DMS79 treated with DMSO at 0.1 percent for 48 hours (cell line): ENCODE results near the gene SLC35F3.
"Not testable (repeated sequence)": the region's sequence is repeated elsewhere in the genome, so short reads cannot be mapped to it uniquely, and the experiment has no call there.

Experiments
- DNase-seq: peaks from one replicate; lab custom pipeline; 2025; lab: John Stamatoyannopoulos, UW

Gene SLC35F3

DNA sequence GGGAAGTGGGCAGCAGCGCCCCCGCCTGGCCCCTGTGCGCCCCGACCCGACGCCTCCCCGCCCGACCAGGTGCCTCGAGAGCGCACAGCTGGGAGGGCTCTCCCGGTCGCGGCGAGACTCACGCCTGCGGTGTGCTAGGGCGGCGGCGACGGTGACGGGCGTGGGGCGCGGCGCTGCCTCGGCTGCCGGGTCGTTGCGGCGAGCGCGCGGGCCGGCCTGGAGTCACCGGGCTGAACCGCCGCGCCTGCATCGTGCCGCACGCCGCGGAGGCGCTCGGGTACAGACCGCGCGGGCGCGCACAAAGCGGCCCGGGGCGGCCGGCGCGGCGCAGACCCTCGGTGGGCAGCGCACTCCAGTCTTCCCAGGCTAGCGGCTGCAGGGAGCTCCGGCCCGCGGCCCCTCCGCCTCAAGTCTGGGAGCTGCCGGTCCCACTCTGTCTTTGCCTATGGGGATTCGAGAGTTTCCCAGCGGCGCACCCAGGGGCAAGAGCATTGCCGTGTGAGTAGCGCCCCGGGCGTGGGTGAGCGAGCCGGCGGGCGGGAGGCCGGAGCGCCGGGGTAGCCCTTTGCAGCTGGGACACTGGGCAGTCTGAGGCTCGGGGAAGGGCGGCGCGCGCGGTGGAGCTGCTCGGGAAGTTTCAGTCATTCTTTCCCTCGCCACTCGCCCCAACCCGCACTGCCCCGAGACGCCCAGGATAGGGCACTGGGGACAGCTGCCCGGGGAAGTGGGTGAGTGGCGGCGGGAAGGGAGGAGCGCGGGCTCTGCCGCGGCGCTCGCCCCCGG lies at the start of gene SLC35F3:
Gene SLC35F3 (plus strand): TSS at position 44 of the 783 bp plus-strand sequence.
- peak; percentile 22 for DNase-seq

DNA sequence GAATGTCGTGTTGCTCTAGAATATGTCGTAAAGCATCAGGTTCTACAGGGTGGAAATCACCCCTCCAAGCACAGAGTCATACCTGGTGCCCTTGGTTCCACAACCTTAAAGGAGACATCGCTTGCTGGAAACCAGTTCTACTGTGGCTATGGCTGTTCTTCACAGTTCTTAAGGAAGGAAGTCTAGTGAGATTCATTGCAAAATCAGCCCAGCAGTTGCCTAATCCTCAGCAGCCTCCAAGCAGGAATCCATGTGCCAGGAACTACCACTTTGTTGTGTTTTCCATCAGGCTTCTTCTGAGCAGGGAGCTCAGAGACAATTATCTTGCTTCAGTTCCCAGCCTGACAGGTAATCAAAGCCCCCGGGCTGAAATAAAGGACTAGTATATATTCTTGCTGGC lies 45.0 kb upstream of the SLC35F3 start:
- no peak for DNase-seq

DNA sequence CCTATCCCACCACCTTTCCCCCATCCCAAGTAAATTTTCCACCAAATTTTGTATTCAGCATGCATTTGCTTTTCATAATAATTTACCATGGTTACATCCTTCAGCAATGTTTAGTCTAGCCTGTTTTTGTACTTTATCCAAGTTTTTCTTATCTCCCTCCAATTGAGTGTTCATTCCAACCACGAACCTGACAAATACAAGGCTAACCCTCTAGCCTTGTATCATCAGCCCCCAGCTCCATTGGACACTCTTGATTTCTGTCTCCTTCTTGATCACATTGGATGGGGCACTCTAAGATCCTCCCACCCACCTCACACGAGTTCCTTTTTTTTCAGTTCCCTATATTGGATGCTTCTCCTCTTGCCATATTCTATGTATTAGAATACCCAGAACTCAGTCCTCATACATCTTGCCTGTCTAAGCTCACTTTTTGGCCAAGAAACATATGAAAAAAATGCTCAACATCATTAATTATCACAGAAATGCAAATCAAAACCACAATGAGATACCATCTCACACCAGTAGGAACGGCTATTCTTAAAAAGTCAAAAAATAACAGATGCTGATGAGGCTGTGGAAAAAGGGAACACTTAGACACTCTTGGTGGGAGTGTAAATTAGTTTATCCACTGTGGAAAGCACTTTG lies 40.5 kb upstream of the SLC35F3 start:
- no peak for DNase-seq

DNA sequence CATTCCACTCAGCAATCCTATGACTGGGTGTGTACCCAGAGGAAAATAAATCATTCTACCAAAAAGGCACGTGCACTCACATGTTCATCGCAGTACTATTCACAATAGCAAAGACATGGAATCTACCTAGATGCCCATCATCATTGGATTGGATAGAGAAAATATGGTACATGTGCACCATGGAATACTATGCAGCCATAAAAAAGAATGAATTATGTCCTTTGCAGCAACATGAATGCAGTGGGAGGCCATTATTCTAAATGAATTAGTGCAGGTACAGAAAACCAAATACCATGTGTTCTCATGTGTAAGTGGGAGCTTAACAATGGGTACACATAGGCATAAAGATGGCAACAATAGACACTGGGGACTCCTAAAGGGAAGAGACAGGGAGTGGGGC lies 39.9 kb upstream of the SLC35F3 start:
- DNase-seq = no peak

DNA sequence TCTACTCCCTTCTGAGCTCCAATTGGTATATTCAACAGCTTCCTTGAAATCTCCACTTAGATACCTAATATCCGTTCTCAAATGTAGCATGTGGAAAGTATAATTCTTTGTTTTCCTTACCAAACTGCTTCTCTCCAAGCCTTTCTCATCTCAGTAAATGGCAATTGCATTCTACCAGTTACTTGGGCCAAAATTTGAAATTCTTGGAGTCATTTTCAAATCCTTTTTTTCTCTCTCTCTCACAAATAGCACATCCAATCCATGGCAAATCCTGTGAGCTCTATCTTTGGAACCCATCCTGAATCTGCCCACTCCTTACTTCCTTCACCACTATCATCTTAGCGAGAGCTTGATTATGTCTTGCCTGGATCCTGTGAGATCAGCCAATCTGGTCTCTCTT lies 39.3 kb upstream of the SLC35F3 start:
- DNase-seq = no peak

DNA sequence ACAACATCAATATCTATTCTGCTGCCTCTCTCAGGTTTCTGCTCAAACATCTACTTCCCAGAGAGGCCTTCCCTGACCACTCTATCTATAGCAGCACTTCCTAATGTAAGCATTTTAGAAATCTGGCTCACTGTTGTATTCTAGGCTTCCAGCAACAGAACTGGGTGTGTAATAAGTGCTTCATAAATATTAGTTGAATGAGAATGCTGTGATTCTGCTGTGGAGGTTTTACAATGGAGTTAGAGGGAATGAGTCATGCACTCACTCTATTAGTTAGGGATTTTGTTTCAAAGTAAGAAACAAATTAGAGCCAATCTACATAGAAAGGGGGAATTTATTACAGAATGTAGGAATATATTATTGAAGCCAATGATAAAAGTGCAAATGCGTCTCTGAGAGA lies 38.6 kb upstream of the SLC35F3 start:
- DNase-seq = no peak

DNA sequence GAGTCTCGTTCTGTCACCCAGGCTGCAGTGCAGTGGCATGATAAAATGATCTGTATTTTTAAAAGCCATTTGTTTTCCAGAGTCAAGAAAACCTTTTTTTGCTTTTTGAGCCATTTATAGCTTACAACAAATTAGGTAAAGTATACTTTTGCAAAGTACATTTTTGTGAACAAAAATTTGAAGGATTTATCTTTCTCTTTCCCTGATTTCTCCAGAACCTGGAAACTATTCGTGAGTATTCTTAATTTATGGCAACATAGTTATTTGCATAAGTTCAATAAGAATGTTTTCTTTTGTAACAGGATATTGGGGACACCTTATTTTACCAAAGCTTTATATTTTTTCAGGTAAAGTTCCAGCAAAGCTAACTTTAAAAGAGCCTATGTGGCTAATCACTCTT lies 37.4 kb upstream of the SLC35F3 start:
- no peak for DNase-seq

DNA sequence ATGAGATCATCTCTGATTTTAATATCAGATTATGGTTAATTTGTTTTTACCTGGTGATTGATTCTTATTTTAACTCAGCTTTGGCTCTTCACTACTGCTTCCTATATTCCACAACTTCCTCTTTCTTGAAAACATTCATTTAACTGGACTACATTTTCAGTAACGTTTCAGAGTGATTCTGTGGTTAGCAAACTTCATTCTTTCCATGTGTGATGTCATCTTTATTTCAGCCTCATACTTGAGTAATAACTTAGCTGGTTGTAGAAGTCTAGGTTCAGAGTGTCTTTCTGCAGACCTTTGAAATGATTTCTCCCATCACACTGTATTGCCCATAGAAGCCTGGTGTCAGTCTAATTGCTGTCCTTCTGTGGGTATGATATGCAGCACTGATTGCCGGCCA lies 36.0 kb upstream of the SLC35F3 start:
- DNase-seq = no peak

DNA sequence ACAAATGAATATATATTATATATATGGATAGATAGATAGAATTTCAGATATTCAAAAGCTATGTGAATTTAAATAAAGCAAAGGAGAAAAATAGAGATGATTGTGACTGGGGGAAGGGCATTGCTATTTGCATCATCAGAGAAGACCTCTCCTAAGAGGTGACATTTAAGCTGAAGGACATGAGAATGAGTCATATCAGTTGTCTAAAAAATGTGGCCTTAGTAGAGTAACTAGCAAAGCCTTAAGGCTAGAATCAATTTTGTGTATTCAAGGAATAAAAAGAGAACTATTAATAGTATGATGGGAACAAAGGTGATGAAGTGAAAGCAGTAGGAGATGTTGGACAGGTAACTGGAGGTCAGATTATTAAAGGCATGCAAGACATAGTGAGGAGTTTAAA lies 34.8 kb upstream of the SLC35F3 start:
- DNase-seq = no peak

DNA sequence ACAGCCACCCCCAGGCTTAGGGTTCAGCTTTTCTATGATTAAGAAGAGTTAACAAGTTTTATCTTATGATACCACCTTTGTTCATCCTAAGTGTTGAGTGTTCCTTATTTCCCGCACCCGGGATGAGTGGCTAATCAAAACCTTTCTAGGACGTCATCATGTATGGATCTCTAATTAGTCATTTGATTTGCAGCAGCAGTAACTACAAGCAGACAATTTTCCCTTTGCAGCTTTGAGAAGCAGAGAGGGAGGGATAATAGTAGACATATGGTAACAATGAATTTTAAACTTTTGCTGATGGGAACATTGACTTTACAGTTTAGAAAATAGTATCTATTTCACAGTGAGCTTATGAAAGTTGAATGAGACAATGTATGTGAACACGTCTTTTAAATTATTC lies 30.8 kb upstream of the SLC35F3 start:
- DNase-seq = no peak

DNA sequence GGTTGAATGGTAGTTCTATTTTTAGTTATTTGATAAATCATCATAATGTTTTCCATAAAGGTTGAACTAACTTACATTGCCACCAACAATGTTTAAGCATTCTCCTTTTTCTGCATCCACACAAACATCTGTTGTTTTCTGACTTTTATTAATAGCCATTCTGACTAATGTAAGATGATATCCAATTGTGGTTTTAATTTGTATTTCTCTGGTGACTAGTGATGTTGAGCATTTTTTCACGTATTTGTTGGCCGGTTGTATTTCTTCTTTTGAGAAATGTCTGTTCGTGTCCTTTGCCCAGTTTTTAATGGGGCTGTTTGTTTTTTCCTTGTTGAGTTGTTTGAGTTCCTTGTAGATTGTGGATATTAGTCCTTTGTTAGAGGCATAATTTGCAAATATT lies 24.6 kb upstream of the SLC35F3 start:
- DNase-seq = no peak

DNA sequence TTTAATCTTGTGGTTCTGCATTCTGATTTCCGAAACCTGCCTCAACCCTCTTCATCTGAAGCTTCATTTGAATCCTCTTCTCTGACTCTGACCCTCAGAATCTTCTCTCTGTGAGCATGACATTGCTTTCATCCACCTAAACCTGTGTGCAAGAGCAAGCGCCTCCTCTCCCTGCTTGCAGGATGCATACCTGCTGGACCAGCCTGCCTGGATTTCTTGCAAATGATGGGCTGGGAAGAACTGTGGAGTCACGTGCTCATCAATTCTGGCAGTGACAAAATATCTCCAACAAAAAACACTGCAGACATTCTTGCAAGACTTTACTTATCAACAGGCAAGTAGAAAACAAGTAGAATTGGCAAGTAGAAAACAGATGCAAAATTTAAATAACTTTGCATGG lies 20.8 kb upstream of the SLC35F3 start:
- no peak for DNase-seq

DNA sequence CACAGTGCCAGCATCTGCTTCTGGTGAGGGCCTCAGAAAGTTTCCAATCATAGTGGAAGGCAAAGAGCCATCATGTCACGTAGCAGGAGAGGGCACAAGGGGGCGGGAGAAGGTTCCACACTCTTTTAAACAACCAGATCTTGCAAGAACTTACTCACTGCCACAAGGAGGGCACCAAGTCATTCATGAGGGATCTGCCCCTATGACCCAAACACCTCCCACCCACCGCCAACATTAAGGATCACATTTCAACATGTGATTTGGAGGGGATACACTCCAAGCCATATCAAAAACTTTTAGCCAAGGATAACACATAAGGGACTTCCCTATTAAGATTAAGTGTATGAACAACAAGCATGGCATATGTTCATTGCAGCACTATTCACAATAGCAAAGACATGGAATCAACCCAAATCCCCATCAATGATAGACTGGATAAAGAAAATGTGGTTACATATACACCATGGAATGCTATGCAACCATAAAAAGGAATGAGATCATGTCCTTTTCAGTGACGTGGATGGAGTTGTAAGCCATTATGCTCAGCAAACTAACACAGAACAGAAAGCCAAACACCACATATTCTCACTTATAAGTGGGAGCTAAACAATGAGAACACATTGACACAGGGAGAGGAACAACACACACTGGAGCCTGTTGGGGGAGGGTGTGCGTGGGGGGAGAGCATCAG lies 19.9 kb upstream of the SLC35F3 start:
- no peak for DNase-seq

DNA sequence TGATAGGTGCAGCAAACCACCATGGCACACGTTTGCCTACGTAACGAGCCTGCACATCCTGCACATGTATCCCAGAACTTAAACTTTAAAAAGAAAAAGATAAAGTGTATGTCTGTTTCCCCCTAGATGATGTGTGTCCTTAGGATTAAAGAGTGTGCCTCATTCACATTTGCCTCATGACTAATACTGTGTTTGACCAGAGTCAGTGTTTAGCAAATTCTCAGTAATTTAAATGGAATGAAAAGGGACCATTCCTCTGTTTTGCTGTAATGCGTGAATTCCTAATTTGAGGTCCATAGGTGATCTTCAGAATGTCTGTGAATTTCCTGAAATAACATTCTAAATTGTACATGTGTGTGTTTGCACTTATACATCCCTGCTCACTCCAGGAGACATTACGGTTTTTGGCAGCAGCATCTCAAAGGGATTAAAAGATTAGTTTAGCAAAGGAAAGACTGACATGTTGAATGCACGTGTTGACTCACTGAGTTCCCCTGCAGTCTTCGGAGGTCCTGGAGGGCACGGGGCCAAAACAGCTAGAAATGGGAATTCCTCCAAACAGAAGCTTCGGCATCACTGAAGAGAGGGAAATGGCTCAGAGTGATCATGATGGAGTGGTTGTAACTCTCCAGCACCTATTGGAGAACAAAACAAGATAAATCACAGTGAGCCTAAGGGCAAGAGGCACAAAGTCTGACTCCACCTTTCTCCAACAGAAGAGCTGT lies 19.1 kb upstream of the SLC35F3 start:
- no peak for DNase-seq

DNA sequence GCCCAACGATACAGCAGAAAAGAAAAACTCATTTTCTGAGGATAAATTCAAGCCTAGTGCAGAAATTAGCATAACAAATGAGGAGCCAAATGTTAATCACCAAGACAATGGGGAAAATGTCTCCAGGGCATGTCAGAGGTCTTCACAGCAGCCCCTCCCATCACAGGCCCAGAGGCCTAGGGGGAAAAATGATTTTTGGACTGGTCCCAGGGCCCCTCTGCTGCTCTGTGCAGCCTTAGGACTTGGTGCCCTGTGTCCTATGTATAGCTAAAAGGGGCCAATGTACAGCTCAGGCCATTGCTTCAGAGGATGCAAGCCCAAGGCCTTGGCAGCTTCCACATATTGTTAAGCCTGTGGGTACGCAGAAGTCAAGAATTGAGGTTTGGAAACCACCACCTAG lies 13.3 kb upstream of the SLC35F3 start:
- DNase-seq = not testable (repeated sequence)

DNA sequence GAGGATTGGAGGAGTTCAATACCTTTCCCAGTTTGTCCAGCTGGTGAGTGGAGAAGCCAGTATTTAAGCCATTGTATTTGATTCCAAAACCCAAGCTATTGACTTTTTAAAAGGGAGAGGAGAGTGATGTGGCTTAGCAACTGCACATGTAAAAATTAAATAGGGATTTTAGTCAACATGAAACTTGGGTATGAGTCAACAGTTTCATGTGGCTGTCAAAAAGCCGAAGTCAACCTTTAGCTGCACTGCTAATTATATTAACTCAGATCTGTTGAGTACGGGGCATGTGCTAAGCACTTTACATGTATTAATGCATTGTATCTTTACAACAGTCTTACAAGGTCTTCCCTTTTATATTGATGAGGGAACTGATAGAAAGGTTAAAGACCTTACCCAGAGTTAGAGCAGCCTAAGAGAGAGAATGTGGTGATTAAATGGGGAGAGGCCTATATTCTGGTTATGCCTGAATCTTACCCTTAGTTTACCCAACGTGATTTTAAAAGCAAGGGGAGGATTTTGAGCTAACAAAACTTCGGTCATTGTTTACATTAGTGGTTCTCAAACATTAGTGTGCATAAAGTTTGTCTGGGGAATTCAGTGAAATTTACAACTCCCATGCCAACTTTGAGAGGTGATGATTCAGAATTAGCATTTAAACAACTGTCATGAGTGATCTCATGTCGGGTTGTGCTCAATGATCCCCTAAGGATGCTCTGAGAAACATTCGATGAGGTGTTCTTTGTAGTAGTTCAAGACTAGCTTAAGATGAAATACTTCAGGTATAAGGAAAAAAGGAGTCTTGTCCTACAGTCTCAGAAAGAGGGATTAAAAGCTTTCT lies 6.9 kb upstream of the SLC35F3 start:
- DNase-seq = no peak

DNA sequence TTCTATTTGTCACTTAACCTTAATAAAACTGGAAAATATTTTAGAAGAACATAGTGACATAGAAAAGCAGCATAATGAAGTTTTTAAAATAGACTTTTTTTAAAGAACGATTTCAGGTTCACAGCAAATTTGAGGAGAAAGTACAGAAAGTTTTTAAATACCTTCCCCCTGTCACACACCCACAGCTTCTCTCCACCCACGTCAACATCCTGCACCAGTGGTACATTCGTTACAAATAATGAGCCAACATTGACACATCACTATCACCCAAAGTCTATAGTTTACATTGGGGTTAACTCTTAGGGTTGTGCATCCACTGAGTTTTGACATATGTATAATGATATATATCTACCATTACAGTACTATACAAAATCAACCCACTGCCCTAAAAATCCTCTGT lies 3.0 kb upstream of the SLC35F3 start:
- DNase-seq = no peak

DNA sequence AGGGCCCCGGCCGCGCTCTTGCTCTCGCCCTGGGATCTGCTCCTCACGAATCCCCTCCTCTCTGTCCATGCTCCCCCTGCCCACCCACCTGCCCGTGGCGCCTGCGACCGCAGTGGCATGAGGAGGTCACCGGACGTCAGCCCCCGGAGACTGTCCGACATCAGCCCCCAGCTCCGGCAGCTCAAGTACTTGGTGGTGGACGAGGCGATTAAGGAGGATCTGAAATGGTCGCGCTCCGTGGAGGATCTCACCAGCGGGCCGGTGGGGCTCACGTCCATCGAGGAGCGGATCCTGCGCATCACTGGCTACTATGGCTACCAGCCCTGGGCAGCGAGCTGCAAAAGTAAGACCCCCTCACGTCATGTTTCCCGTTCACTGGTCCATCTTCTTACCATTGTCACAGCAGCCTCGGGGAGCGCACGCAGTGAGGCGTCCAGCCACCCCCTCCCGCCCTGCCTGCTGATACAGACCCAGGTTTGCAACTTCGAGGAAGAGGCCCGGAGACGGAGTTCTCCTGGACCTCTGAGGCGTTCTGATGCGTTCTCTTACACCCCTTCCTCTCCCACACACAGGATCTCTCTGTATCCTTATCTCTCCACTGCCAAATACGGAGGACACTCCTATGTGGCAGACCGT lies 1.1 kb downstream of the SLC35F3 start:
- DNase-seq = no peak

DNA sequence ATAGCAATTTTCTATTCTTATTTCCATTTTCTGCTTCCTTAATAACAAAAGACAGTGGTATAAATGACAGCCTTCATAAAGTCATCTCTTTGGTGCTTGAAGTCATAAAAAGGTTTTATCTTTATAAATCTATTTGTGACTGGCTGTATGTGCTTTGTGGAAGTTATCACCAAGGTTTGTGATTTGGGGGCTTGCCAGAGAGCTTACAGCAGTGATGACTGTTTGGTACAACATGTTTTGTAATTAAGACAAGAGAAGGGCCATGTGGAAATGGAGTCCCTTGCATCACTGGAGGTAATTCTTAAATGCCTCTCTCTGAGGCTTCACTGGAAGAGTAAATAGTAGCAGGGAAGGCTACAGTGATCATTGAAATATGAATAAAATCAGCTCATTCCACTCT lies 2.7 kb downstream of the SLC35F3 start:
- no peak for DNase-seq

DNA sequence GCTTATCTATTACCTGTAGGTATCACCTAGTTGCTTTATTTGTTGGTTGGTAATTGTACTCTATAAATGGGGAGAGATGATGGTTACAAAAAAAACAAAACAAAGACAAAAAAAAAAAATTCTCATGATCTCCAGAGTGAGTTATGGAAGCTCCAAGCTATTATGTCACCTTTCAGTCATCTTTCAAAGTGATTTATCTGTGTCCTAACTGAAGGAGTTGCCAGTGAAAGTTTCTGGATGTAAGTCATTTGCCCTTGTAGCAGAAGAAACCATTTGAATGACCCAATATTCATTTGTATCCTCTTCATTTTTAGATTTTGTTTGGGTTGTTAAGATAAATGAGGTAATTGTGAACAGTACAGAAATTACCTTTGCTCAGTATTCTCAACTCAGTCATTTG lies 3.6 kb downstream of the SLC35F3 start:
- no peak for DNase-seq

DNA sequence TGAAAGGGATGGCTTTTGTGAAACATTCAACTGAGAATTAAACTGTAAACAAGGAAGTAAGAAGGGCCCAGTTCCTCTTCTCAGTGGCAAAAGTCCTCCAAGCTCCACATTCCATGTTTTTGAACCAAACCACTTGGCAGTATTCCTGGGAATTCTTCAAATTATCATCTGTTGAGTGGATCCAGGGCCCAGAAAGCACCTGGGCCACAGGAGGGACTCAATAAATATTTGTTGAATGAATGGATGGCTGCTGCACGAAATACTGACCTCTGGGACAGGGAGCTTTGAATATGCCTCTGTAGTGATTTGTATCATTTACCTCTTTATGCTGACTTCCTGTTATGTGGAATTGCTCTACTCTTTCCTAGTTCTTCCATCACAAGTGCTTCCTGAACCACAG lies 4.7 kb downstream of the SLC35F3 start:
- DNase-seq = no peak
